H9 (cell line): ENCODE results near the gene MED22. TPM values are rescaled to one million over a fixed set of nuclear protein-coding genes. Genes with fewer than 3 reads are reported as not detected.

Experiments
- DNase-seq: peaks from one replicate; pipeline ENCODE4 v3.0.0-alpha.2; 2017
- H2AFZ ChIP-seq: one replicate; pipeline ENCODE4 v1.6.1; 2013; ENCODE audit warnings: mild to moderate bottlenecking, low read length, control low read depth, moderate library complexity
- H2AK5ac ChIP-seq: 2 replicates; pipeline ENCODE4 v1.6.1; 2013; ENCODE audit warnings: low read length, control low read depth, mixed read lengths; ENCODE audit not compliant: insufficient read length
- H2BK120ac ChIP-seq: one replicate; pipeline ENCODE4 v1.6.1; 2013; ENCODE audit warnings: low read depth, mild to moderate bottlenecking, low read length, control low read depth, inconsistent platforms; ENCODE audit not compliant: poor library complexity, severe bottlenecking
- H2BK12ac ChIP-seq: 2 replicates; pipeline ENCODE4 v1.6.1; 2013; ENCODE audit warnings: low read length, control low read depth, mixed read lengths, low read depth; ENCODE audit not compliant: insufficient read length
- H2BK15ac ChIP-seq: 2 replicates; pipeline ENCODE4 v1.6.1; 2013; ENCODE audit warnings: low read depth, low read length, control low read depth
- H2BK20ac ChIP-seq: one replicate; pipeline ENCODE4 v1.6.1; 2013; ENCODE audit warnings: low read depth, mild to moderate bottlenecking, low read length, control low read depth, inconsistent platforms; ENCODE audit not compliant: poor library complexity, severe bottlenecking
- H2BK5ac ChIP-seq: 2 replicates; pipeline ENCODE4 v1.6.1; 2013; ENCODE audit warnings: low read length, control low read depth, mixed read lengths; ENCODE audit not compliant: insufficient read length
- H3K14ac ChIP-seq: 2 replicates; pipeline ENCODE4 v1.6.1; 2013; ENCODE audit warnings: low read length, control low read depth; ENCODE audit not compliant: insufficient read depth
- H3K18ac ChIP-seq: 2 replicates; pipeline ENCODE4 v1.6.1; 2013; ENCODE audit warnings: low read depth, mild to moderate bottlenecking, mixed read lengths, low read length, control low read depth; ENCODE audit not compliant: insufficient read length
- H3K23ac ChIP-seq: 2 replicates; pipeline ENCODE4 v1.6.1; 2013; ENCODE audit warnings: low read length, control low read depth, mixed read lengths, low read depth; ENCODE audit not compliant: insufficient read length
- H3K23me2 ChIP-seq: 2 replicates; pipeline ENCODE4 v1.6.1; 2013; ENCODE audit warnings: low read depth, mild to moderate bottlenecking, mixed read lengths, low read length, control low read depth; ENCODE audit not compliant: insufficient read length, poor library complexity, severe bottlenecking
- H3K27ac ChIP-seq: 2 replicates; pipeline ENCODE4 v1.5.1; 2013; ENCODE audit warnings: low read length, control low read depth, mixed read lengths, low read depth; ENCODE audit not compliant: insufficient read length
- H3K27me3 ChIP-seq: 2 replicates; pipeline ENCODE4 v1.6.1; 2013; ENCODE audit warnings: low read length, control low read depth, inconsistent platforms; ENCODE audit not compliant: insufficient read depth
- H3K4ac ChIP-seq: 2 replicates; pipeline ENCODE4 v1.6.1; 2013; ENCODE audit warnings: low read depth, mild to moderate bottlenecking, control low read depth, inconsistent platforms, low read length, moderate library complexity
- H3K4me1 ChIP-seq: 2 replicates; pipeline ENCODE4 v1.6.1; 2013; ENCODE audit warnings: low read length, control low read depth, inconsistent platforms; ENCODE audit not compliant: insufficient read depth
- H3K4me2 ChIP-seq: 2 replicates; pipeline ENCODE4 v1.6.1; 2013; ENCODE audit warnings: low read length, control low read depth, mixed read lengths; ENCODE audit not compliant: insufficient read length, insufficient read depth
- H3K56ac ChIP-seq: 2 replicates; pipeline ENCODE4 v1.6.1; 2013; ENCODE audit warnings: low read depth, mild to moderate bottlenecking, mixed read lengths, low read length, control low read depth; ENCODE audit not compliant: insufficient read length
- H3K79me1 ChIP-seq: 2 replicates; pipeline ENCODE4 v1.6.1; 2013; ENCODE audit warnings: low read depth, mild to moderate bottlenecking, moderate library complexity, low read length, control low read depth, inconsistent platforms; ENCODE audit not compliant: insufficient read depth, poor library complexity, severe bottlenecking
- H3K79me2 ChIP-seq: 2 replicates; pipeline ENCODE4 v1.6.1; 2013; ENCODE audit warnings: low read length, control low read depth, inconsistent platforms; ENCODE audit not compliant: insufficient read depth
- H3K9ac ChIP-seq: 2 replicates; pipeline ENCODE4 v1.6.1; 2013; ENCODE audit warnings: low read length, control low read depth, mixed read lengths; ENCODE audit not compliant: insufficient read length; ENCODE audit errors: extremely low read depth
- H3K9me3 ChIP-seq: one replicate; pipeline ENCODE4 v1.6.1; 2013; ENCODE audit warnings: low read depth, low read length, inconsistent platforms; ENCODE audit not compliant: control insufficient read depth
- H3T11ph ChIP-seq: one replicate; pipeline ENCODE4 v1.6.1; 2013; ENCODE audit warnings: mild to moderate bottlenecking, low read length, control low read depth, inconsistent platforms
- H4K20me1 ChIP-seq: one replicate; pipeline ENCODE4 v1.6.1; 2013; ENCODE audit not compliant: control insufficient read depth, insufficient read length, insufficient read depth
- H4K5ac ChIP-seq: 2 replicates; pipeline ENCODE4 v1.6.1; 2013; ENCODE audit warnings: low read depth, mild to moderate bottlenecking, mixed read lengths, low read length, control low read depth; ENCODE audit not compliant: insufficient read length
- H4K8ac ChIP-seq: replicated peaks from 2 replicates; pipeline ENCODE4 v1.6.1; 2013; ENCODE audit warnings: low read length, control low read depth, mixed read lengths, low read depth; ENCODE audit not compliant: insufficient read length
- H4K91ac ChIP-seq: 2 replicates; pipeline ENCODE4 v1.6.1; 2013; ENCODE audit warnings: low read depth, mild to moderate bottlenecking, moderate library complexity, mixed read lengths, low read length, control low read depth; ENCODE audit not compliant: insufficient read length
- H3K27ac Mint-ChIP-seq, 3 experiments: 2 replicates in 2 of 3; 3 replicates in 1 of 3; pipeline ENCODE4 v1.8.0; 2020 to 2021; ENCODE audit warnings: mixed read lengths in 3 of 3, mild to moderate bottlenecking in 1 of 3, moderate library complexity in 1 of 3
- H3K27me3 Mint-ChIP-seq: 2 replicates; pipeline ENCODE4 v1.8.0; 2021; ENCODE audit warnings: low read depth, mild to moderate bottlenecking, moderate library complexity, mixed read lengths
- H3K36me3 Mint-ChIP-seq, 3 experiments: 2 replicates in 2 of 3; 3 replicates in 1 of 3; pipeline ENCODE4 v1.8.0; 2020 to 2021; ENCODE audit warnings: low read depth in 3 of 3, mixed read lengths in 3 of 3; ENCODE audit not compliant: insufficient read depth in 1 of 3
- H3K4me1 Mint-ChIP-seq, 2 experiments: 2 replicates each; pipeline ENCODE4 v1.8.0; 2020; ENCODE audit warnings: mixed read lengths in 2 of 2
- H3K4me3 Mint-ChIP-seq, 2 experiments: 2 replicates in 1 of 2; 3 replicates in 1 of 2; pipeline ENCODE4 v1.8.0; 2020 to 2021; ENCODE audit warnings: mild to moderate bottlenecking in 2 of 2, mixed read lengths in 2 of 2, moderate library complexity in 1 of 2
- H3K9me3 Mint-ChIP-seq, 2 experiments: 2 replicates in 1 of 2; 3 replicates in 1 of 2; pipeline ENCODE4 v1.8.0; 2020; ENCODE audit warnings: mild to moderate bottlenecking in 2 of 2, mixed read lengths in 2 of 2, moderate library complexity in 1 of 2
- CTCF ChIP-seq: fragments of 200-600 bp; sonication (generic); conservative IDR thresholded peaks from 3 replicates; pipeline ENCODE4 v1.8.0; 2021; ENCODE audit warnings: antibody characterized with exemption, mild to moderate bottlenecking
- WGBS: extraction: QIAGEN DNeasy Blood & Tissue Kit; methylation state at CpG from one replicate; pipeline ENCODE4 v1.1.7; 2013; ENCODE audit warnings: missing lambda C conversion rate, low lambda C conversion rate, mixed read lengths; ENCODE audit not compliant: insufficient read length; ENCODE audit errors: extremely low coverage; 5-methylcytosine and 5-hydroxymethylcytosine counted together
- total RNA-seq: library from RNA; stranded (reverse); gene quantifications from 2 replicates; pipeline ENCODE4 v1.2.1, GENCODE V29; 2021

The MED22 gene
- total RNA-seq, 1 experiment from 2014 or later: 60.1 TPM

DNA sequence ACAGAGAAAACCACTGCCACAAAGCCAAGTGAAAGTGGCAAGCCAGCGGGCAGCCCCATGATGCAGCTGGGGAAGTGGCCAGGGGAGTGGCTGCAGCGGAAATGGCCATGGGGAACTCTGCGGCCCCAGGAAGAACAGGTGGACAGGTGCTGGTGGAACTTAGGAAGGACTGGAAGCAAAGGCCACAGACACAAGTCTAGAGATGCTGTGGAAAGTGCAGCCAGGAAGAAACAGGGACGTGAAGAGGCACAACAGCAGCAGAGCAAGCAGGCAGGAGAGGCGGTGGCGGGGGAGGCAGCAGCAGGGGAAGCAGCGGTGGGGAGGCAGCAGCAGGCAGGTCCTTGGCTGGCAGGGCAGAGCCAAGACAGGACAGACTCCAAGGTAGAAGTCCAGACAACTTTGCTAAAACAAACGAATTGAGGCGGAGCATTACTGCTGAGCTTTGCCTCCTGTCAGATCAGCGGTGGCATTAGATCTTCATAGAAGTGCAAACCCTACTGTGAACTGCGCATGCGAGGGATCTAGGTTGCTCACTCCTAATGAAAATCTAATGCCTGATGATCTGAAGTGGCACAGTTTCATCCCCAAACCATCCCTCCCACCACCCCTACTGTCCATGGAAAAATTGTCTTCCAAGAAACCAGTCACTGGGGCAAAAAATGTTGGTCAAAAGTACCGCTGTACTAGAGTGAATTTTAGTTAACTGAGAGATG is 23.8 kb downstream of the MED22 start:
- Histone ChIP-seq H3K23ac (no peak overlapping the region), H3K9me3 (peaks cover 11% of the 10 kb centered on the region), H3K4ac (no peak overlapping the region), H2BK12ac (no peak overlapping the region), H2AFZ (no peak overlapping the region), H3K4me1 (no peaks in the 10 kb centered on the region), H3T11ph (no peak overlapping the region), H3K79me2 (no peaks in the 10 kb centered on the region), H2BK15ac (no peak overlapping the region), H3K56ac (no peak overlapping the region), H3K18ac (no peak overlapping the region), H2AK5ac (no peak overlapping the region), H3K9ac (no peak overlapping the region), H2BK120ac (no peak overlapping the region), H4K20me1 (no peaks in the 10 kb centered on the region), H3K23me2 (no peaks in the 10 kb centered on the region), H2BK5ac (no peak overlapping the region), H3K79me1 (no peaks in the 10 kb centered on the region), H4K8ac (no peak overlapping the region), H4K91ac (no peak overlapping the region), H3K14ac (no peak overlapping the region), H3K4me2 (no peak overlapping the region), H3K27me3 (no peaks in the 10 kb centered on the region), H4K5ac (no peak overlapping the region), H2BK20ac (no peak overlapping the region), H3K27ac (no peak overlapping the region)
- Mint-ChIP-seq H3K9me3 (peaks cover 34 to 41% of the 10 kb centered on the region in 2 experiments), H3K27me3 (peaks cover 26% of the 10 kb centered on the region), H3K4me3 (0 out of 5 replicates have a peak overlapping the region, but pooled peaks of 1 of the 2 experiments have one; percentile 2), H3K4me1 (0 out of 4 replicates have a peak, but pooled peaks cover 0 to 3% of the 10 kb centered on the region in 2 experiments), H3K36me3 (peaks cover 0 to 11% (median 9%) of the 10 kb centered on the region in 3 experiments; a peak in 6 of 7 replicates), H3K27ac (peak overlapping the region in 1 of 3 experiments; percentile 51; a peak in 1 of 7 replicates)
- no CpG with 5 or more reads among the region's 13 CpGs for WGBS
- no peak for TF ChIP-seq CTCF
- DNase-seq: peak; percentile 21
